ENCODE results near the gene PLEKHA6. TPM values are rescaled to one million over a fixed set of nuclear protein-coding genes. Genes with fewer than 3 reads are reported as not detected.

PLEKHA6 gene
- polyA plus RNA-seq, 1 donor from 2014 or later = 22.6 TPM

GRCh38 chr1:204358605-204359004 lies 1.1 kb downstream of the PLEKHA6 start:
- H3F3A ChIP-seq (ENCODE audit: insufficient read depth, low read length, poor library complexity, severe bottlenecking) = peaks cover 4% of the 10 kb centered on the region
- TF ChIP-seq RAD21 (conservative IDR thresholded peaks at IDR 0.05) (no peak), REST (IDR thresholded peaks at IDR 0.05; ENCODE audit: borderline replicate concordance) (no peak), CTCF (IDR thresholded peaks at IDR 0.05; ENCODE audit: poor library complexity, severe bottlenecking) (no peak), POLR2AphosphoS5 (IDR thresholded peaks at IDR 0.05) (no peak), EP300 (conservative IDR thresholded peaks at IDR 0.05; ENCODE audit: poor library complexity, severe bottlenecking) (no peak), EZH2 (IDR thresholded peaks at IDR 0.05; ENCODE audit: borderline replicate concordance, insufficient read depth, low read length, poor library complexity, severe bottlenecking) (no peak), SMC3 (conservative IDR thresholded peaks at IDR 0.05; ENCODE audit: poor library complexity) (no peak), TAF1 (IDR thresholded peaks at IDR 0.05; ENCODE audit: low read depth) (no peak), MXI1 (conservative IDR thresholded peaks at IDR 0.05; ENCODE audit: poor library complexity, severe bottlenecking) (no peak)
- H3K36me3 ChIP-seq (ENCODE audit: insufficient read depth, low read length) = no peaks in the 10 kb centered on the region
- H2AFZ ChIP-seq (ENCODE audit: low read depth, low read length) = peak overlapping the region; percentile 35
- H3K27me3 ChIP-seq (ENCODE audit: insufficient read depth, low read depth, low read length) = no peaks in the 10 kb centered on the region
- peak overlapping the region; percentile 95 for H3K9ac ChIP-seq (ENCODE audit: low read length)
- H4K20me1 ChIP-seq (ENCODE audit: insufficient read depth) = no peaks in the 10 kb centered on the region
- no peaks in the 10 kb centered on the region for H3K9me3 ChIP-seq (ENCODE audit: low read length)
- peaks cover 46% of the 10 kb centered on the region for H3K79me2 ChIP-seq (replicated peaks; ENCODE audit: insufficient read depth, low read length)
- peak overlapping the region; percentile 83 for H3K4me3 ChIP-seq (ENCODE audit: low read length)
- H3K9me2 ChIP-seq (ENCODE audit: insufficient read depth, low read length) = no peaks in the 10 kb centered on the region
- H3K27ac ChIP-seq (ENCODE audit: low read length) = peak overlapping the region; percentile 99
- H3K4me2 ChIP-seq (ENCODE audit: low read length) = peak overlapping the region; percentile 88

- H2AFZ ChIP-seq (ENCODE audit: low read depth, low read length) = no peak overlapping the region
- H3K4me2 ChIP-seq (ENCODE audit: low read length) = peak overlapping the region; percentile 88
- peak overlapping the region; percentile 83 for H3K4me3 ChIP-seq (ENCODE audit: low read length)
- peaks cover 4% of the 10 kb centered on the region for H3F3A ChIP-seq (ENCODE audit: insufficient read depth, low read length, poor library complexity, severe bottlenecking)
- H4K20me1 ChIP-seq (ENCODE audit: insufficient read depth) = no peaks in the 10 kb centered on the region
- TF ChIP-seq MXI1 (conservative IDR thresholded peaks at IDR 0.05; ENCODE audit: poor library complexity, severe bottlenecking) = no peak
- no peak for TF ChIP-seq EP300 (conservative IDR thresholded peaks at IDR 0.05; ENCODE audit: poor library complexity, severe bottlenecking)
- no peak for TF ChIP-seq TAF1 (IDR thresholded peaks at IDR 0.05; ENCODE audit: low read depth)
- no peak for TF ChIP-seq SMC3 (conservative IDR thresholded peaks at IDR 0.05; ENCODE audit: poor library complexity)
- no peak for TF ChIP-seq RAD21 (conservative IDR thresholded peaks at IDR 0.05)
- TF ChIP-seq CTCF (IDR thresholded peaks at IDR 0.05; ENCODE audit: poor library complexity, severe bottlenecking) = peak; percentile 21
- TF ChIP-seq POLR2AphosphoS5 (IDR thresholded peaks at IDR 0.05) = no peak
- TF ChIP-seq EZH2 (IDR thresholded peaks at IDR 0.05; ENCODE audit: borderline replicate concordance, insufficient read depth, low read length, poor library complexity, severe bottlenecking) = no peak
- TF ChIP-seq REST (IDR thresholded peaks at IDR 0.05; ENCODE audit: borderline replicate concordance) = peak; percentile 47
- H3K79me2 ChIP-seq (replicated peaks; ENCODE audit: insufficient read depth, low read length) = peaks cover 54% of the 10 kb centered on the region
- H3K9me3 ChIP-seq (ENCODE audit: low read length) = no peaks in the 10 kb centered on the region
- no peaks in the 10 kb centered on the region for H3K36me3 ChIP-seq (ENCODE audit: insufficient read depth, low read length)
- H3K27me3 ChIP-seq (ENCODE audit: insufficient read depth, low read depth, low read length) = no peaks in the 10 kb centered on the region
- H3K9ac ChIP-seq (ENCODE audit: low read length) = peak overlapping the region; percentile 95
- H3K27ac ChIP-seq (ENCODE audit: low read length) = peak overlapping the region; percentile 99
- H3K9me2 ChIP-seq (ENCODE audit: insufficient read depth, low read length) = no peaks in the 10 kb centered on the region
Observed at GRCh38 chr1:204357551-204358490, 1.9 kb downstream of the PLEKHA6 start.

Measured in neural cell (in vitro differentiated cells).